ENCODE results near the gene KLF9. TPM values are rescaled to one million over a fixed set of nuclear protein-coding genes. Genes with fewer than 3 reads are reported as not detected.

The KLF9 gene
- total RNA-seq, 4 donors from 2014 or later = 60.3 to 111 (median 82.9) TPM

- TF ChIP-seq CTCF (IDR thresholded peaks at IDR 0.05) = no peak
- no peak for TF ChIP-seq EP300 (IDR thresholded peaks at IDR 0.05; ENCODE audit: low read depth)
- TF ChIP-seq POLR2AphosphoS5 (IDR thresholded peaks at IDR 0.05) = no peak
- TF ChIP-seq POLR2A (IDR thresholded peaks at IDR 0.05) = no peak
- H3K9me3 ChIP-seq = no peaks in the 10 kb centered on the region
- intact Hi-C loops (cut with DNase I; ENCODE audit: low total_unique reads) = no loop called here
- H3K36me3 ChIP-seq = no peaks in the 10 kb centered on the region
- peaks cover 27 to 43% (median 38%) of the 10 kb centered on the region in 4 donors for H3K4me1 ChIP-seq
- H3K4me3 ChIP-seq = peak overlapping the region in 2 of 4 donors; percentile 41 to 45
- peak overlapping the region; percentile 99 to 100 (median 100) for H3K27ac ChIP-seq
- WGBS, 2 donors (ENCODE audit: low coverage in 1 of 2) = 26 to 32% methylated on average over 3 to 9 of the region's 9 CpGs
- no peak for DNase-seq
- in situ Hi-C loops (cut with MboI; ENCODE audit: low pct_ligation_motif_present in 1 of 4, low pct_unique_long_range_greater_than_20kb in 1 of 4, low sequenced_read_pairs in 3 of 4) = loop anchor here in 1 of 4 donors (10.0 kb wide), 1 partner anchor 63 kb away; no protein-coding TSS in a partner anchor
- H3K27me3 ChIP-seq = no peaks in the 10 kb centered on the region
Observed at GRCh38 chr9:70421272-70422180, 7.1 kb upstream of the KLF9 start.

DNA sequence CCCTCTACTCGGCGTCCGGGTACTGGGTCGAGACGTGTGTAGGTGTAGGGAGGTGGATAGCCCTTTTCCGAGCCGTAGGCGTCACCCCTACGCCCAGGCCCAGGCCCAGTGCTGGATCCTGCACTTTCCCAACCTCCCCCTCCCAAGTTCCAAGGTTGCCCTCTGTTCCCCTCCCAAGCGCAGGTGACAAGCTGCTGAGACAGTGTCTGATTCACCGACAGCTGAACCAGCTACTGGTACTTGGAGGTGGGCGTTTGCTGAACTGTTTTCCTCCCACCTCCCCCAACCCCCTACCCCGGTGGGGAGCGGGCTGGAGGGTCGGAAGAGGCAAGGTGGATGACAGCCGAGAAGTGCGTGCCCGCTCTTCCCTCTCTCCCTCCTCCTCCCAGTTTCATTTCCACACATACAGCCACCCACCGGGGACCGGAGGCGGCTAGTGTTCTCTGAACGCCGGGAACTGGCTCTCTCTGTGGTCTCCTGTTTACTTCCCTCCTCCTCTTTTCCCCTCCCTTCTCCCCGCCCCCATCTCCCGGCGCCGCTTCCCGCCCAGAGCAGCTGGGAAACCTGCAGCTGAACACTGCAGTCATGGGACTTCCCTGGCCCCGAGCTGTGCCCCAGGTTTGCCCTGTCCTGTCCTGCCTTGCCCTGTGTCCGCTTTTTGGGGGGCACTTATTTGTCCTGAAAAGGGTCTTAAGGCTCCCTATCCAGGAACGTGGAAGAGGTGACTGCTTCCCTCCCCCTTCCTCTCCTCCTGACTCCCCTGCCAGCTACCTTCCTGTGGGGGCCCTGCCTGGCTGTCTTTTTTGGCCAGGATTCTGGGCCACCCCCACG, 6.2 kb upstream of the KLF9 start:
- in situ Hi-C loops (cut with MboI; ENCODE audit: low pct_ligation_motif_present in 1 of 4, low pct_unique_long_range_greater_than_20kb in 1 of 4, low sequenced_read_pairs in 3 of 4) = loop anchor here in 1 of 4 donors (10.0 kb wide), 1 partner anchor 64 kb away; no protein-coding TSS in a partner anchor

DNA sequence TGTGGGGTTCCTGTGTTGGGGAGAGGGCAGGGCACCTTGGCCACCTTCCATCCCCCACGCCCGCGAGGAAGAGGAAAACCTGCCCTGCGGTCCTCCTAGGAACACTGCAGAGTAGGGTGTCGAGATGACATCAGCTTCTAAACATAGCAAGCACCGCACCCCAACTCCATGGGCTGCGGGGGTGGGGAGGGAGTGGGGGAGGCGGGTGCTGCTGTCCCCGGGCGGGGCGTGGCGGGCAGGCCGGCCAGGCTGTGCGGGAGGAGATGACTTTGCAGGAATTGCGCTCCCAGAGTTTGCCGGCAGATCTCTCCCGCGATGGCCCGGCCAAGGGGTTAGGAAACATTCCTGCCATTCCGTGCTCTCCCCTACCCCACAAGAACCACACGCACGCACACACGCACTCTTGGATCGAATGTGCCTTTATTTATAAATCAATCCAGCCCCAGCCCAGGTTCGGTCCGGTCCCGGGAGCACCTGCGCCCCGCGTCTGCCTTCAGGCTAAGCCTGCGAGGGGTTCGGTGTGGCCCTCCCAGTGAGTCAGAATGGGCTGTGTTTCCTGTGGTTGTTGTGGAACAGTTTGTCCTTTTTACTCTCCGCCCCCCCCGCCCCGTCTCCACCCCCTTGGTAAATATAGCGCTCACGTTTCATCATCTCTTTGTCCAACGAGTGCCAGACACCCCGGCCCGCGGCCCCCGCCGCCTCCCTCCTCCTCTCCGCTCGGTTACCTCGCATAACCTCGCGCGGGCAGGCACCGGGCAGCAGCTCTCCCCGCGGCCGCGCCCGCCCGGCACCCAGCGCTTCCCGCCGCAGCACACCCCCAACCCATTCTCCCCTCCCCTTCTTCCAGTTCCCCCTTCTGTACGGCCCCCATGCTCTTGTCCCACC, 5.3 kb upstream of the KLF9 start:
- in situ Hi-C loops (cut with MboI; ENCODE audit: low pct_ligation_motif_present in 1 of 4, low pct_unique_long_range_greater_than_20kb in 1 of 4, low sequenced_read_pairs in 3 of 4) = loop anchor here in 3 of 4 donors (5.0 to 10.0 kb wide), 2 partner anchors 58 to 65 kb away; no protein-coding TSS in a partner anchor
- 1% methylated on average over 54 of the region's 60 CpGs; no CpG with 5 or more reads in 1 of the 2 donors for WGBS, 2 donors (ENCODE audit: low coverage in 1 of 2)

More for the DNA sequence above, 6.2 kb upstream of the KLF9 start:
- peak; percentile 84 for TF ChIP-seq POLR2A (IDR thresholded peaks at IDR 0.05)
- TF ChIP-seq CTCF (IDR thresholded peaks at IDR 0.05) = no peak
- peak; percentile 88 for TF ChIP-seq EP300 (IDR thresholded peaks at IDR 0.05; ENCODE audit: low read depth)
- peak; percentile 86 to 92 (median 89) for TF ChIP-seq POLR2AphosphoS5 (IDR thresholded peaks at IDR 0.05)
- Histone ChIP-seq H3K36me3 (no peaks in the 10 kb centered on the region), H3K4me1 (peaks cover 27 to 49% (median 39%) of the 10 kb centered on the region in 4 donors), H3K27ac (peak overlapping the region; percentile 99 to 100 (median 100)), H3K27me3 (no peaks in the 10 kb centered on the region), H3K9me3 (no peaks in the 10 kb centered on the region), H3K4me3 (peak overlapping the region; percentile 35 to 45 (median 40))
- WGBS, 2 donors (ENCODE audit: low coverage in 1 of 2) = 2% methylated on average over 32 of the region's 32 CpGs; no CpG with 5 or more reads in 1 of the 2 donors
- intact Hi-C loops (cut with DNase I; ENCODE audit: low total_unique reads) = loop anchor here (1.0 kb wide), 1 partner anchor 60 kb away; no protein-coding TSS in a partner anchor
- peak; percentile 92 for DNase-seq

More for the DNA sequence above, 5.3 kb upstream of the KLF9 start:
- TF ChIP-seq CTCF (IDR thresholded peaks at IDR 0.05) = peak in 2 of 5 experiments; percentile 42 to 44
- TF ChIP-seq EP300 (IDR thresholded peaks at IDR 0.05; ENCODE audit: low read depth) = peak; percentile 98
- TF ChIP-seq POLR2AphosphoS5 (IDR thresholded peaks at IDR 0.05) = peak; percentile 85 to 98 (median 97)
- TF ChIP-seq POLR2A (IDR thresholded peaks at IDR 0.05) = peak; percentile 98
- Histone ChIP-seq H3K27ac (peak overlapping the region; percentile 99 to 100 (median 100)), H3K27me3 (no peaks in the 10 kb centered on the region), H3K4me3 (peak overlapping the region; percentile 35 to 45 (median 40)), H3K9me3 (no peaks in the 10 kb centered on the region), H3K4me1 (peaks cover 31 to 57% (median 44%) of the 10 kb centered on the region in 4 donors), H3K36me3 (no peaks in the 10 kb centered on the region)
- peak; percentile 96 for DNase-seq
- intact Hi-C loops (cut with DNase I; ENCODE audit: low total_unique reads) = loop anchor here (1.0 to 10.0 kb wide), 6 partner anchors 61 to 1945 kb away; partner anchors contain the start of genes MAMDC2 and ZFAND5
